Endothelial cell of umbilical vein (primary cell): ENCODE measurements around the gene ERFL. TPM values are rescaled to one million over a fixed set of nuclear protein-coding genes. Genes with fewer than 3 reads are reported as not detected.

Experiments
- BruUV-seq: library from RNA; stranded (reverse); fragments of 400-500 nt; replicated peaks from 2 replicates; lab custom pipeline; 2021; lab: Mats Ljungman, UMichigan
- CTCF ChIA-PET: fragments of 300-600, 350-600 bp; sonication (Branson Sonifier 250); formaldehyde crosslinking; loops from one replicate; lab custom pipeline; 2021; ENCODE audit warnings: antibody characterized with exemption, inconsistent platforms; lab: Charles Lee
- POLR2A ChIA-PET: fragments of 300-600, 350-600 bp; sonication (Branson Sonifier 250); formaldehyde crosslinking; loops from one replicate; lab custom pipeline; 2021; ENCODE audit warnings: antibody characterized with exemption, inconsistent platforms; lab: Charles Lee
- DNase-seq: peaks from one replicate; pipeline ENCODE4 v3.0.0-alpha.2; 2011; ENCODE audit warnings: low read depth, low spot score
- FAIRE-seq: peaks from 2 replicates; lab custom pipeline; 2011; peaks lifted over from hg19 to GRCh38; lab: Jason Lieb, UNC
- H2AFZ ChIP-seq: 2 replicates; pipeline ENCODE4 v1.6.0; 2012; ENCODE audit warnings: low read depth, low read length, control low read depth, inconsistent platforms
- H3K27ac ChIP-seq: 2 replicates; pipeline ENCODE4 v1.5.1; 2011; ENCODE audit warnings: low read depth, mild to moderate bottlenecking, control low read depth, low read length, moderate library complexity; ENCODE audit not compliant: insufficient read depth
- H3K27me3 ChIP-seq, 2 experiments: 2 replicates each; pipeline versions ENCODE4 v1.6.0 to v1.6.1; 2011; ENCODE audit warnings: low read length in 2 of 2, mixed read lengths in 1 of 2; ENCODE audit not compliant: control insufficient read depth in 2 of 2, insufficient read depth in 2 of 2
- H3K36me3 ChIP-seq, 2 experiments: 2 replicates in 1 of 2; 3 replicates in 1 of 2; pipeline ENCODE4 v1.5.1; 2011; ENCODE audit warnings: low read length in 2 of 2, mild to moderate bottlenecking in 1 of 2, moderate library complexity in 1 of 2; ENCODE audit not compliant: control insufficient read depth in 2 of 2, insufficient read depth in 2 of 2; ENCODE audit errors: extremely low read depth in 1 of 2
- H3K4me1 ChIP-seq: 3 replicates; pipeline ENCODE4 v1.5.1; 2011; ENCODE audit warnings: mild to moderate bottlenecking, low read length; ENCODE audit not compliant: control insufficient read depth, insufficient read depth; ENCODE audit errors: extremely low read depth
- H3K4me2 ChIP-seq: 2 replicates; pipeline ENCODE4 v1.6.1; 2011; ENCODE audit warnings: low read length, control low read depth, mixed read lengths; ENCODE audit not compliant: insufficient read depth
- H3K4me3 ChIP-seq, 3 experiments: fragments of 200-600 bp in 1 of 3; sonication (generic), shearing (Covaris generic) in 1 of 3; replicated peaks in 1 of 3; 2 replicates each; pipeline ENCODE4 v1.5.1; 2011 to 2016; ENCODE audit warnings: control low read depth in 3 of 3, low read length in 3 of 3, mild to moderate bottlenecking in 2 of 3, inconsistent platforms in 1 of 3, low read depth in 1 of 3, moderate library complexity in 1 of 3; ENCODE audit not compliant: insufficient read depth in 1 of 3
- H3K79me2 ChIP-seq: 2 replicates; pipeline ENCODE4 v1.6.0; 2012; ENCODE audit warnings: low read length, inconsistent platforms; ENCODE audit not compliant: control insufficient read depth, insufficient read depth
- H3K9ac ChIP-seq: replicated peaks from 2 replicates; pipeline ENCODE3; 2011; ENCODE audit warnings: low read length, control low read depth; ENCODE audit not compliant: insufficient read depth; ENCODE audit errors: extremely low read depth
- H3K9me1 ChIP-seq: replicated peaks from 3 replicates; pipeline ENCODE4 v1.6.0; 2011; ENCODE audit warnings: mild to moderate bottlenecking, low read length; ENCODE audit not compliant: control insufficient read depth, insufficient read depth; ENCODE audit errors: extremely low read depth
- H3K9me3 ChIP-seq: replicated peaks from 2 replicates; pipeline ENCODE4 v1.5.1; 2012; ENCODE audit warnings: low read length, inconsistent platforms; ENCODE audit not compliant: control insufficient read depth, insufficient read depth
- H4K20me1 ChIP-seq: replicated peaks from 2 replicates; pipeline ENCODE3; 2011; ENCODE audit warnings: mild to moderate bottlenecking, low read length; ENCODE audit not compliant: control insufficient read depth, insufficient read depth; ENCODE audit errors: extremely low read depth
- EZH2 ChIP-seq: IDR thresholded peaks from 2 replicates; pipeline ENCODE4 v1.6.1; 2012; ENCODE audit warnings: borderline replicate concordance, low read depth, mild to moderate bottlenecking, moderate library complexity, low read length, inconsistent platforms; ENCODE audit not compliant: severe bottlenecking
- FOS ChIP-seq: IDR thresholded peaks from 2 replicates; pipeline ENCODE4 v1.6.1; 2011; ENCODE audit warnings: mild to moderate bottlenecking, low read length, moderate library complexity, borderline replicate concordance; ENCODE audit not compliant: insufficient read depth
- GATA2 ChIP-seq: IDR thresholded peaks from 2 replicates; pipeline ENCODE4 v1.7.0; 2011; ENCODE audit warnings: low read depth, mild to moderate bottlenecking, moderate library complexity, mixed read lengths, low read length; ENCODE audit not compliant: insufficient read length, insufficient read depth
- JUN ChIP-seq: IDR thresholded peaks from 2 replicates; pipeline ENCODE4 v1.6.1; 2011; ENCODE audit warnings: borderline replicate concordance, low read depth; ENCODE audit not compliant: insufficient read length, insufficient read depth
- MYC ChIP-seq: IDR thresholded peaks from one replicate; pipeline ENCODE4 v1.6.1; 2011; ENCODE audit warnings: mild to moderate bottlenecking, low read depth, low read length
- POLR2A ChIP-seq: IDR thresholded peaks from 2 replicates; pipeline ENCODE4 v1.6.1; 2012; ENCODE audit warnings: low read depth, mild to moderate bottlenecking, control low read depth, low read length
- POLR2AphosphoS5 ChIP-seq: IDR thresholded peaks from 2 replicates; pipeline ENCODE4 v1.6.1; 2012; ENCODE audit warnings: low read depth, mild to moderate bottlenecking, control low read depth, low read length, moderate library complexity; ENCODE audit not compliant: insufficient read depth
- dilution Hi-C: fragments of 300-500 bp; cut with MboI; formaldehyde crosslinking; loops from one replicate; pipeline ENCODE4 v1.15.0; 2019; ENCODE audit warnings: low sequenced_read_pairs; ENCODE audit not compliant: extremely low pct_ligation_motif_present
- intact Hi-C: fragments of 100-400 bp; cut with micrococcal nuclease; formaldehyde crosslinking; loops from one replicate; pipeline ENCODE4 v1.10.0; 2022
- polyA plus RNA-seq, 4 experiments: library from polyadenylated mRNA; depleted of rRNA in 3 of 4; stranded (reverse) in 3 of 4; unstranded in 1 of 4; fragments of >200 nt; gene quantifications; 2 replicates each; pipeline versions ENCODE4 v1.2.1 to v1.2.3, GENCODE V29; 2011 to 2012; ENCODE audit warnings: missing spikeins in 1 of 4
- total RNA-seq: library from RNA; stranded (reverse); gene quantifications from 2 replicates; pipeline ENCODE4 v1.2.3, GENCODE V29; 2021
- TF ChIP-seq, protein P1 (sequence below), 2 donors: IDR thresholded peaks; 1 replicate in 1 of 2; 2 replicates in 1 of 2; pipeline ENCODE4 v1.5.1; 2011; ENCODE audit warnings: low read length in 2 of 2, mild to moderate bottlenecking in 2 of 2, moderate library complexity in 2 of 2, control low read depth in 1 of 2, inconsistent platforms in 1 of 2, low read depth in 1 of 2; ENCODE audit not compliant: insufficient read depth in 1 of 2; ENCODE audit errors: extremely low read depth in 1 of 2
- TF ChIP-seq, protein P2 (sequence below): IDR thresholded peaks from 2 replicates; pipeline ENCODE4 v1.6.1; 2011; ENCODE audit not compliant: insufficient read depth, insufficient read length

Gene ERFL
- total and polyA plus RNA-seq, 2 donors (not counting 3 experiments of a cell fraction or from before 2014, with no cell fraction given), result not detected

DNA sequence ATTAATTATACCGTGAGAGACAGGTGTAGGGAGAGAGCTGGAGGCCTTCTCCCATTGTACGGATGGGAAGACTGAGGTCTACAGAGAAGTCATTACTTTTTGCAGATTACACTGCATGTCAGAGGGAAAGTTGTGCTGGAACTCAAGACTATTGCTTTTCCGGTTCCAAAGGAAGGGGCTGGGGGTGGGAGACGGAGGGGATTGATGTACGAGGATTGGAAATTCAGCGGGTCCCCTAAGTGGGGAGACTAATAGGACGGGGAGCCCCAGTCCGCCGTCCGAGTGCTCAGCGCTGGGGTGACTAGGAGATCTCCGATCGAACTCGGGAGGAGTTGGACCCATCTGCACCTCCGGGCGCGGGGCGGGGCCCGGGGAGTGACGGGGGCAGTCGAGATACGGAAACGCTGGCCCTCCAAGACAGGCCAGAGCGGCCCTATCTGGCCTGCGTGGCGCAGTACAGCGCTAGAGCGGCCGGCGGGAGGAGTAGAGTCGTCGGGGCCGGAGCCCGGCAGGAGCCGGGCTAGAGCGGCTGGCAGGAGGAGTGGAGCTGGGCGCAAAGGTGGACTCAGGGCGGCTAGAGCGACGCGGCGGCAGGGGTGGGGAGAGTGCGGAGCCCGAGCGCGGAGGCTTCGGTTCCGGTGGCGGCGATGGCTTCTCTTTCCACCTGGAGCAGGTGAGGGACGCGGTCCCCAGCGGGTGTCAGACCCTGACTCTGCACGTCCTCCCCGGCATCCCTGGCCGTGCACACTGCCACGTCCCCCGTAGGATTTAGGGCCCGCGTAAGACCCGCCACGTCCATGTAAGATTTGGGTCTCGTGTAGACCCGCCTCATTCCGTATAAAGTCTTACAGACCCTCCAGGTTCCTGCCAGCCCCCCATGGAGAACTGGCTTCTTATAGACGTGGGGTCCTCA is 44.2 kb downstream of the ERFL start:
- no TSS peak for BruUV-seq
- ChIA-PET POLR2A (interaction anchor here (0.6 to 1.6 kb wide), 3 partner anchors 11 to 24 kb away, joined by 5 to 7 read pairs (median 6); partner anchors contain the start of gene RPS19), CTCF (interaction anchor here (0.6 to 1.2 kb wide), 6 partner anchors 11 to 131 kb away, joined by 3 to 9 read pairs (median 3); partner anchors contain the start of gene ERFL)
- no peaks in the 10 kb centered on the region for H3K9me3 ChIP-seq
- peak overlapping the region; percentile 88 for H3K4me2 ChIP-seq
- intact Hi-C loops (loop anchor here (1.0 to 2.0 kb wide), 3 partner anchors 24 to 74 kb away; partner anchors contain the start of gene RPS19), dilution Hi-C loops (no loop called here)
- H3K9me1 ChIP-seq, result no peaks in the 10 kb centered on the region
- H3K4me3 ChIP-seq, result peak overlapping the region; percentile 59 to 88 (median 88)
- peaks cover 24% of the 10 kb centered on the region for H3K79me2 ChIP-seq
- H3K9ac ChIP-seq, result peak overlapping the region; percentile 77
- peak; percentile 94 for DNase-seq
- TF ChIP-seq POLR2A (peak; percentile 86), MYC (no peak), POLR2AphosphoS5 (peak; percentile 97), JUN (no peak), FOS (no peak), GATA2 (no peak), EZH2 (no peak)
- TF ChIP-seq, protein P1, sequence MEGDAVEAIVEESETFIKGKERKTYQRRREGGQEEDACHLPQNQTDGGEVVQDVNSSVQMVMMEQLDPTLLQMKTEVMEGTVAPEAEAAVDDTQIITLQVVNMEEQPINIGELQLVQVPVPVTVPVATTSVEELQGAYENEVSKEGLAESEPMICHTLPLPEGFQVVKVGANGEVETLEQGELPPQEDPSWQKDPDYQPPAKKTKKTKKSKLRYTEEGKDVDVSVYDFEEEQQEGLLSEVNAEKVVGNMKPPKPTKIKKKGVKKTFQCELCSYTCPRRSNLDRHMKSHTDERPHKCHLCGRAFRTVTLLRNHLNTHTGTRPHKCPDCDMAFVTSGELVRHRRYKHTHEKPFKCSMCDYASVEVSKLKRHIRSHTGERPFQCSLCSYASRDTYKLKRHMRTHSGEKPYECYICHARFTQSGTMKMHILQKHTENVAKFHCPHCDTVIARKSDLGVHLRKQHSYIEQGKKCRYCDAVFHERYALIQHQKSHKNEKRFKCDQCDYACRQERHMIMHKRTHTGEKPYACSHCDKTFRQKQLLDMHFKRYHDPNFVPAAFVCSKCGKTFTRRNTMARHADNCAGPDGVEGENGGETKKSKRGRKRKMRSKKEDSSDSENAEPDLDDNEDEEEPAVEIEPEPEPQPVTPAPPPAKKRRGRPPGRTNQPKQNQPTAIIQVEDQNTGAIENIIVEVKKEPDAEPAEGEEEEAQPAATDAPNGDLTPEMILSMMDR (IDR thresholded peaks at IDR 0.05; ENCODE audit: extremely low read depth in 1 of 2, insufficient read depth in 1 of 2, low read depth in 1 of 2, low read length in 2 of 2), result peak in 1 of 2 donors; percentile 18
- TF ChIP-seq, protein P2, sequence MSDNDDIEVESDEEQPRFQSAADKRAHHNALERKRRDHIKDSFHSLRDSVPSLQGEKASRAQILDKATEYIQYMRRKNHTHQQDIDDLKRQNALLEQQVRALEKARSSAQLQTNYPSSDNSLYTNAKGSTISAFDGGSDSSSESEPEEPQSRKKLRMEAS, result no peak
- no peaks in the 10 kb centered on the region for H3K27me3 ChIP-seq
- peak overlapping the region; percentile 48 for H2AFZ ChIP-seq
- peak; percentile 94 for FAIRE-seq
- no peaks in the 10 kb centered on the region for H4K20me1 ChIP-seq
- peak overlapping the region; percentile 33 for H3K27ac ChIP-seq
- peaks cover 0 to 5% of the 10 kb centered on the region in 2 experiments for H3K36me3 ChIP-seq
- H3K4me1 ChIP-seq, result peaks cover 19% of the 10 kb centered on the region
